ENCODE measurements around the gene CRTAC1.

Gene CRTAC1

GRCh38 chr10:97974526-97975525, 55.6 kb downstream of the CRTAC1 start:
- no peak for DNase-seq (ENCODE audit: low read depth in 1 of 2, low spot score in 1 of 2)

- no peak for DNase-seq (ENCODE audit: low read depth in 1 of 2, low spot score in 1 of 2)
These were observed 56.3 kb downstream of the CRTAC1 start for GRCh38 chr10:97974100-97974499.

DNA sequence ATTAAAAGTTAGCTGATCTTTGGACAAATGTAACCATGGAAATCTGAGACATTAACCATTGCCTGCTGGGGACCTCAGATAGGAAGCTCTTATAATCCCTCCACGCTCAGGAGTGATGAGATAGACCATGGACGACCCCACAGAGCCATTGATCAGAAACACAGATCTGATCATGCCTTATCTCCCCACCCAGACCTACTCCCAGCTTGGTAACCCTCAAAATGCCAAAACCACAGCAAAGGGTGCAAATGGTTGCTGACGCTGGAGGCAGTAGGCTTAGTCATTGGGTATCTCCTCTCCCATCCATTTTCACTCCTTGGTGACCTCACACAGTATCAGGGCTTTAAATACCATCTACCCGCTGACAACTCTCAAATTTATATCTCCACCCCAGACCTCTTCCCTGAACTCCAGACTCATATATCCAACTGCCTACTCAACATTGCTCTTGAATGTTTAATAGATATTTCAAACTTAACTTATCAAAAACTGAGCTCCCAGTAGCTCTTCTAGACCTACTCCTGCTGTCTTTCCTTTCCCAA, 60.8 kb downstream of the CRTAC1 start:
- DNase-seq (ENCODE audit: low read depth in 1 of 2, low spot score in 1 of 2) = no peak

GRCh38 chr10:97964748-97965147, 65.7 kb downstream of the CRTAC1 start:
- DNase-seq (ENCODE audit: low read depth in 1 of 2, low spot score in 1 of 2) = no peak

DNA sequence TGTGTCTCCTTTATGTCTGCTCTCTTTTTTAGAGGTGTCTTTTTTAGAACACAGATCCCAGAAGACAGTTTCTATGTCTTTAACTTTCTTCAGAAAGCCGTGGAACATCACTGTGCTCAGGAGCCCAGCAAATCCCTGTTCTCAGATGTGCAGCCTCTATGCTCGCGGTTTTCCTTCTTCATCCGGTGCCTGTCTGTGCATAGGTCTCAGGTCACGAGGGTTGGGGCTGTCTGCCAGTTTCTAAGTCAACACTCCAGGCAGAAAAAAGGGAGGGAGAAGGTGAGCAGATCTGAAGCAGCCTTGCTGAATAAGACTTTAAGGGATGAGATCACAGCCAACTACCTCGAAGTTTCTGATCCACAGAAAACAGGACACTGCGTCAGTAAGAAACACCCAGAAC, 68.5 kb downstream of the CRTAC1 start:
- DNase-seq (ENCODE audit: low read depth in 1 of 2, low spot score in 1 of 2) = no peak

GRCh38 chr10:97960269-97961056, 70.0 kb downstream of the CRTAC1 start:
- no peak for DNase-seq (ENCODE audit: low read depth in 1 of 2, low spot score in 1 of 2)

DNA sequence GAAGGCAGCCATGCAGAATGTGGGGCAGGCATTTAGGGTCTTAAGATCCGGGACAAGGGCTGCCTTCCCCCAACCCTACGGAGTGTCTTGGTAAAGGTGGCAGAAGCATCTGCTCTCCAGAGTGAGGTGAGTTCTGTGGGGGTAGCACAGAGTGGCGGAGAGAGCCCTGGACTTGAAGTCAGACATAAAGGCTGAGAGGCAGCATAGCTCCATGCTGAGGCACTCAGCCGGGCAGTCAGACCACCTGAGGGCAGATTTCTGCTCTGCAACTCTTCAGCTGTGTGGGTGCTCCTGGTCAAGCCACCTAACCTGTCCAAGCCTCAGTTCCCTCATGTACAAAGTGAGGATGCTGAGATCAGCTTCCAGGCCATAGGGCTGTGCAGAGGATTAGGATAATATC, 81.0 kb downstream of the CRTAC1 start:
- DNase-seq (ENCODE audit: low read depth in 1 of 2, low spot score in 1 of 2) = no peak

GRCh38 chr10:97948822-97949221, 81.6 kb downstream of the CRTAC1 start:
- DNase-seq (ENCODE audit: low read depth in 1 of 2, low spot score in 1 of 2) = no peak

DNA sequence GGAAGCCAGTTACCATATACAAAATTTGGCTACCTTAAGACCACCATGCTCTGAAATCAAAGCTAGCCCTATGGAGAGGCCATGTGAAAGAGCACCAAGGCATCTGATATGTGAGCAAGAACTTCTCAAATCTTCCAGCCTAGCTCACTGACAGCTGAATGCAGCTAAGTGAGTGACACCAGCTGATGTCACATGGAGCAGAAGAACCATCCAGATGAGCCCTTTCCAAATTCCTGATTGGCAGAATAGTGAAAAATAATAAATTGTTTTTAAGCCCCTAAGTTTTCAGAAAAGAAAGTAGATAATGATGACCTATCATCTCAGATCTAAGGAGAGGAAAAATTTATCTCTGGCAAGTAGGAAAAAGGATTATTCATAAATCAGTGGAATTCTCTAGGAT, 85.6 kb downstream of the CRTAC1 start:
- DNase-seq (ENCODE audit: low read depth in 1 of 2, low spot score in 1 of 2) = no peak

DNA sequence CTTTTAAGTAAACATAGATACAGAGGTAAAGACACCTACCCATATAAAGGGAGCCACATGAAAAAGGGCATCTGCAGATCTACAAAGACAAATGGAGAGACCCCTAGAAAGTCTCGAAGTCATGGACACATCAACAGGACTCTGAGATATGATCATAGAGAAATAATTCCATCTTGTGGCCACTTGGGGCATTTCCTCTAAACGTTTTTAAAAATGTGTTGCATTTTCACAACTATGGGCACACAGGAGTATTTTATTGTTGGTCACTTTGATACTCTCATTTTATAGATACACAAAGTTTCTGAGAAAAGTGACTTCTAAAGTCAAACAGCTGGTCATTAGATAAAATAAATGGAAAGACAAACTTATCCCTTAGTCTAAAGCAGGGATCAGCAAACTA, 87.1 kb downstream of the CRTAC1 start:
- DNase-seq (ENCODE audit: low read depth in 1 of 2, low spot score in 1 of 2) = no peak

DNA sequence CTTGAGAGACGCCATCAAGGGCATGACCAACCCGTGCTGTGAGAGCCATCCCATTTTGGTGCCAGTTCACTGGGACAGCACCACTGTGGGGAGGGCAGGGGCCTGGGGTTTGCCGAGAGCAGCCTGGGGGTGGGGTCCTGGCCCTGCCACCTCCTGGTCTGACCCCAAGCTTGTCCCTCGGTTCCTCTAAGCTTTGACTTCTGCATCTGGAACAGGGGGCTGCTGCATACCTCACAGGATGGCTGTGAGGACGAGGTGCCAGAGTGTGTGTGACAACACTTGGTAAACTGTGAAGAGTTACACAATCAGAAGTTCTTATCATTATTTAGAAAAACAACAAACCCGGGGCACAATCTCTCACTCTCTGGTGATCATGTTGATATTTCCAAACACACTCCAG, 89.9 kb downstream of the CRTAC1 start:
- DNase-seq (ENCODE audit: low read depth in 1 of 2, low spot score in 1 of 2) = no peak

DNA sequence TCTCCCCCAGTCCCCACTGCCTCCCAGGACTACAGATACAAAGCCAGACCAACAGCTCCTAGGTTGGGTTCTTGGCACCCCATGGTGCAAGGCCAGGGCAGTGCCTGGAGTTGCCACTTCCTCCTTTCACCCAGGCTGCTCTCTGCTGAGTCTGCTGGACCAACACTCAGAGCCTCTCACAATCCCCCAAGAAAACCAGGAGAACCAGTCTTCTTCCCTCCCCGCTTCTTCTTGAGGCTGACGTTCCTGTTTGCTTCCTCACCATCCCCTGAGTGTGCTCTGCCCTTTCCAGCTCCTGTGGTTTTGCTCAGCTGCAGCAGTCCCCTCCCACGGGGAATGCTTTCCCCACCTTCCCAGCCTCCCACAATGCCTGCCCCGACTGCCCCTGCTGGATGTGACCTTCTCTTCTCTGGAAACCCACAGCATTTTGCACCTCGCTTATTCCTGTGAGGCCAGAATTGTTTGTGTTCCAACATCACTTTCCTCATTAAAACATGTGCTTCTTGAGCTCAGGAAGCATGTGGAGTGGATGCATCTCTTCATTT, 90.9 kb downstream of the CRTAC1 start:
- no peak for DNase-seq (ENCODE audit: low read depth in 1 of 2, low spot score in 1 of 2)

DNA sequence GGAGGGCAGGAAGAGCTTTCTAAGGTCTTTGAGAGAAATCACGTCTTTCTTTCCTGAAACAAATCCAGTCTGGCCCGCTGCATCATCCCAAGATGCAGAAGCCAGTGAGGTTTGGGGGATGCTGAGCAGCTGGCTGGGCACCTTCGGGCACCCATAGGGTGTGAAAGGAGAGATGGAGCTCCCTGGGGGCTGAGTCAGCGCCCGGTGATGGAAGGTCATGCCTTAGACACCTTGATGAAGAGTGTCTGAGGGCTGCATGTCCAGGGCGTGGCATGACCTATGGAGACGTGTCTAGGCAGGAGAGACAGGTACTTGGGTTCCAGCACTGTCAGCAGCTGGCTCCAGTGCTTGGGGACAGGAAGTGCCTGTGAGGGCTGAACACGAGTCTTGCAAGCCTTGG, 92.5 kb downstream of the CRTAC1 start:
- no peak for DNase-seq (ENCODE audit: low read depth in 1 of 2, low spot score in 1 of 2)

DNA sequence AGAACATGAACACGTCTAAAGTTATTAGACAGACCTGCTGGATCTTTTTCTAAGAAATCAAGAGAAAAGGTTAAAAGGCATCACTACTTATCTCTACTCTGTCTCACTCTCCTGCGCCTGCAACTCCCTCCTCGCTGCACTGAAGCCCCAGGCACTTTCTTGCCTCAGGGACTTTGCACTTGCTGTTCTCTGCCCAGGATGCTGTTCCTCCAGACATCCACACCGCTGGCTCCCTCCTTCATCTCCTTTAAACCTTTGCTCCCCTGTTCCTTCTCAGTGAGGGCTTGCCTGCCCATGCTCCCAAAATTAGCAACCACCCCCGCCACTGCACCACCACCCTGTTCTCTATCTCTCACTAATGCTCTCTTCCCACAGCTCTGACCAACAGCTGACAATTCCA, 93.4 kb downstream of the CRTAC1 start:
- no peak for DNase-seq (ENCODE audit: low read depth in 1 of 2, low spot score in 1 of 2)

- DNase-seq (ENCODE audit: low read depth in 1 of 2, low spot score in 1 of 2) = no peak
These were observed 94.3 kb downstream of the CRTAC1 start for GRCh38 chr10:97936126-97936525.

DNA sequence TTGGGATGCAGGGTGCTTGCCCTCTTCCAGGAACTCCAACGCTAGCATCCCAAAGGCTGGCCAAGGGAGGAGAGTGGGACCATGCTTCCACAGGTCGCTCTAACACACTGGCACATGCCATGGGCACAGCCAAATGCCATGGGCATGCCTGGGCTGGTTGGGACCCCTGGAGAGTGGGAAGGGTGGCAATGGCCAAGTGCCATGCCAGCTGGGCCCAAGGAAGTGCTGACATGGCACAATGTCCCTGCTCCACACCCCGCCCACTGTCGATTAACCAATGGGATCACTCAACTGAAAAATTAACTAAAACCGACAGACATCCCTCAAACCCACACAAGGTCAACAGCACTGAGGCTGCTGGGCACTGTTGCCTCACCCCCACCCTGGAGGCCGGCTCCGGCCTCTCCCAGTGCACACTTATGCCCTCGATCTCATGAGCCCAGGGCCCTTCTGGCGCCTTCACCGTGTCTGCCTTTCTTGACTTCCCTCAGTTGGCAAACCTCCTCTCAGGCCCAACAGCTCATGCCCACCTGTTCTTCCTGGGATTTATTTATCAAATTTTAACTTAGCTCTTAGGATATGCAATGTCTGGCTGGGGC, 97.4 kb downstream of the CRTAC1 start:
- DNase-seq (ENCODE audit: low read depth in 1 of 2, low spot score in 1 of 2) = no peak

- DNase-seq (ENCODE audit: low read depth in 1 of 2, low spot score in 1 of 2) = no peak
These were observed 99.4 kb downstream of the CRTAC1 start for GRCh38 chr10:97931041-97931440.

GRCh38 chr10:97928897-97929296, 101.5 kb downstream of the CRTAC1 start:
- no peak for DNase-seq (ENCODE audit: low read depth in 1 of 2, low spot score in 1 of 2)

GRCh38 chr10:97927622-97928021, 102.8 kb downstream of the CRTAC1 start:
- DNase-seq (ENCODE audit: low read depth in 1 of 2, low spot score in 1 of 2) = no peak

DNA sequence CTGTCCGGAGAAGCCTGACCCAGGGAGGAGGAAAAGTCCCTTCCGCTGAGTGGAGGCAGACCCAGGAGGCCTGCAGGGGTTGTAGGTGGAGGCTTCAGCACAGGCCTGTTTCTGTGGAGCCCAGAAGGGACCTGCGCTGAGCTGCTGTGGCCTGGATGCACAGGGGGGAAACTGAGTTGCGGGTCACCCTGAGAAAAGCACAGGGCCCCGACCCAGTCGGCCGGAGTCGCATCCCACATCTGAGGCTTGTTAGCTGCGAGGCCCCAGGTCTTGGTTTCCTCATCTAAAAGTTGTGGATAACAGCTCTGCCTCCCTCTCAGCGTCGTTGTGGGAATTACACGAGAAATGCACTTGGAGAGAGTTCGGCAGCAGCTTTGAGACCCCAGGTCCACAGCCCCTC, 104.4 kb downstream of the CRTAC1 start:
- DNase-seq (ENCODE audit: low read depth in 1 of 2, low spot score in 1 of 2) = no peak

GRCh38 chr10:97925308-97925938, 105.0 kb downstream of the CRTAC1 start:
- DNase-seq (ENCODE audit: low read depth in 1 of 2, low spot score in 1 of 2) = no peak
